Heart right ventricle (tissue), 16 donors: ENCODE results near the gene PRSS8. TPM values are rescaled to one million over a fixed set of nuclear protein-coding genes. Genes with fewer than 3 reads are reported as not detected.

Source experiments
- ATAC-seq, 8 donors: fragments of 200-7000 bp; cut with Tn5 transposase; one replicate each; pipeline ENCODE4 v1.9.1; 2020; ENCODE audit warnings: mild to moderate bottlenecking in 8 of 8, moderate library complexity in 8 of 8, moderate number of reproducible peaks in 1 of 8
- DNase-seq, 2 donors: peaks; one replicate each; pipeline ENCODE4 v3.0.0-alpha.2; 2020
- H3K27ac ChIP-seq, 10 donors: fragments of 200-600 bp; sonication (generic) in 2 of 10; one replicate each; pipeline versions ENCODE4 v1.5.0 to v1.8.0; 2020 to 2022; ENCODE audit warnings: mild to moderate bottlenecking in 3 of 10
- H3K27me3 ChIP-seq, 7 donors: fragments of 200-600 bp; one replicate each; pipeline ENCODE4 v1.8.0; 2021 to 2022; ENCODE audit warnings: mild to moderate bottlenecking in 2 of 7
- H3K36me3 ChIP-seq, 9 donors: fragments of 200-600 bp; sonication (generic) in 1 of 9; one replicate each; pipeline versions ENCODE4 v1.5.0 to v1.8.0; 2020 to 2022; ENCODE audit warnings: mild to moderate bottlenecking in 2 of 9
- H3K4me1 ChIP-seq, 9 donors: fragments of 200-600 bp; sonication (generic) in 1 of 9; one replicate each; pipeline versions ENCODE4 v1.5.0 to v1.8.0; 2020 to 2022; ENCODE audit warnings: mild to moderate bottlenecking in 4 of 9
- H3K4me3 ChIP-seq, 10 donors: fragments of 200-600 bp; sonication (generic) in 2 of 10; one replicate each; pipeline versions ENCODE4 v1.5.0 to v1.8.0; 2020 to 2022; ENCODE audit warnings: mild to moderate bottlenecking in 7 of 10, moderate library complexity in 2 of 10
- H3K9me3 ChIP-seq, 11 donors: fragments of 200-600 bp in 10 of 11; sonication (generic) in 2 of 11; one replicate each; pipeline versions ENCODE4 v1.5.0 to v1.8.0; 2013 to 2022; ENCODE audit warnings: mild to moderate bottlenecking in 2 of 11, control low read depth in 1 of 11, moderate library complexity in 1 of 11
- CTCF ChIP-seq, 9 donors: fragments of 200-600 bp; sonication (generic) in 2 of 9; IDR thresholded peaks; one replicate each; pipeline versions ENCODE4 v1.5.0 to v1.8.0; 2021 to 2022; ENCODE audit warnings: antibody characterized with exemption in 9 of 9, mild to moderate bottlenecking in 5 of 9, moderate library complexity in 1 of 9
- WGBS, 2 donors: extraction: QIAGEN DNeasy Blood & Tissue Kit; methylation state at CpG; one replicate each; pipeline ENCODE4 v1.1.7; 2013; ENCODE audit warnings: inconsistent platforms in 1 of 2; 5-methylcytosine and 5-hydroxymethylcytosine counted together
- intact Hi-C, 10 donors: fragments of 100-400 bp; cut with DNase I; formaldehyde crosslinking; loops; one replicate each; pipeline versions ENCODE4 v1.11.1 to v1.14.2; 2022
- polyA plus RNA-seq, 2 donors: library from polyadenylated mRNA; stranded (reverse); fragments of 200-250 nt; gene quantifications; one replicate each; pipeline ENCODE4 v1.2.3, GENCODE V29; 2013
- total RNA-seq, 10 donors: library from RNA; stranded (reverse); fragmentation: NEBNext Ultra II Directional in 3 of 10; extraction: Animal tissue kit (Norgen Biotek cat#: 25700) in 3 of 10; gene quantifications; one replicate each; pipeline versions ENCODE4 v1.2.1 to v1.2.4, GENCODE V29; 2021 to 2023
- donor health status: Arrhythmogenic right ventricular cardiomyopathy.
- donor health status: ischemic (EF 13 %, LVEDD 7.1; RV severe dilation, severe dysfunction).
- donor health status: healthy with polysubstance abuse.
- donor health status: DM: no; HTN: yes; CAD: no.
- donor health status: DM: no; HTN: no; CAD: no.
- donor health status: ischemic (EF 25% LVEDD 6.9; RV normal size, moderate dysfunction).
- donor health status: ischemic (EF 25% LVEDD 5.7; RV mildly dilated, moderate dysfunction).
- donor health status: healthy.
- donor health status: DM: yes; HTN: yes; CAD: no.
- donor health status: Ischemic cardiomyopathy.
- donor health status: ischemic (EF 35%, LVEDD 5.7; RV mildly dilated, moderate dysfunction).
- donor health status: nonischemic (EF 11% LVEDD 7.7; RV severe dilation, severe dysfunction).
- donor health status: DM: yes; HTN: yes; CAD: no.
- donor health status: PGD.
- donor health status: ischemic (EF 29% LVEDD 5.4; RV normal size, mild dysfunction).
- donor health status: nonischemic (EF 23%, LVEDD 6.1; RV moderate dilation, normal function).

Gene PRSS8
- total and polyA plus RNA-seq, 12 donors: 0.09 to 0.57 (median 0.16) TPM; not detected in 7

GRCh38 chr16:31130899-31131298 lies 4.6 kb downstream of the PRSS8 start:
- DNase-seq (no peak), ATAC-seq (no peak)
- Histone ChIP-seq H3K4me1 (peaks cover 3 to 63% (median 40%) of the 10 kb centered on the region in 9 donors), H3K9me3 (no peaks in the 10 kb centered on the region), H3K27me3 (no peaks in the 10 kb centered on the region), H3K36me3 (peaks cover 0 to 69% (median 47%) of the 10 kb centered on the region in 9 donors), H3K4me3 (no peak overlapping the region), H3K27ac (peak overlapping the region in 1 of 10 donors; percentile 97)
- 75 to 84% methylated on average over 6 of the region's 6 CpGs for WGBS, 2 donors
- intact Hi-C loops: no loop called here
- no peak for TF ChIP-seq CTCF (IDR thresholded peaks at IDR 0.05)

- Histone ChIP-seq H3K4me3 (peak overlapping the region in 1 of 10 donors; percentile 18), H3K4me1 (peaks cover 3 to 63% (median 40%) of the 10 kb centered on the region in 9 donors), H3K9me3 (no peaks in the 10 kb centered on the region), H3K27ac (peak overlapping the region in 6 of 10 donors; percentile 58 to 97 (median 76)), H3K27me3 (no peaks in the 10 kb centered on the region), H3K36me3 (peaks cover 0 to 74% (median 47%) of the 10 kb centered on the region in 9 donors)
- ATAC-seq (peak in 1 of 8 donors; percentile 16), DNase-seq (peak in 1 of 2 donors; percentile 23)
- 87 to 94% methylated on average over 10 of the region's 10 CpGs for WGBS, 2 donors
- intact Hi-C loops: no loop called here
- no peak for TF ChIP-seq CTCF (IDR thresholded peaks at IDR 0.05)
Measured at GRCh38 chr16:31130336-31130891, 5.1 kb downstream of the PRSS8 start.

- 67 to 68% methylated on average over 29 of the region's 29 CpGs for WGBS, 2 donors
- peak overlapping the region in 1 of 10 donors; percentile 18 for H3K4me3 ChIP-seq
- peak in 6 of 8 donors; percentile 21 to 61 (median 38) for ATAC-seq
Measured at GRCh38 chr16:31129568-31130335, 5.8 kb downstream of the PRSS8 start.

More at GRCh38 chr16:31129568-31130335, 5.8 kb downstream of the PRSS8 start:
- intact Hi-C loops: no loop called here
- peaks cover 0 to 81% (median 51%) of the 10 kb centered on the region in 9 donors for H3K36me3 ChIP-seq
- DNase-seq: peak in 1 of 2 donors; percentile 52
- peaks cover 3 to 57% (median 33%) of the 10 kb centered on the region in 9 donors for H3K4me1 ChIP-seq
- no peaks in the 10 kb centered on the region for H3K9me3 ChIP-seq
- peak overlapping the region; percentile 20 to 97 (median 72) for H3K27ac ChIP-seq
- TF ChIP-seq CTCF (IDR thresholded peaks at IDR 0.05): no peak
- H3K27me3 ChIP-seq: no peaks in the 10 kb centered on the region
